Trophoblast cell (in vitro differentiated cells and primary cell): ENCODE data around the gene TNFAIP3.
"Not testable (repeated sequence)": the region's sequence is repeated elsewhere in the genome, so short reads cannot be mapped to it uniquely, and the experiment has no call there.

Experiments
- DNase-seq, 2 donors: peaks; one replicate each; pipeline ENCODE4 v3.0.0-alpha.2; 2016
- H2AFZ ChIP-seq: 2 replicates; pipeline ENCODE4 v1.6.1; 2013; ENCODE audit warnings: low read length, moderate library complexity, mild to moderate bottlenecking; ENCODE audit not compliant: insufficient read depth, poor library complexity
- H2AK5ac ChIP-seq: 2 replicates; pipeline ENCODE4 v1.6.1; 2013; ENCODE audit warnings: mild to moderate bottlenecking, low read length
- H2BK120ac ChIP-seq: 2 replicates; pipeline ENCODE4 v1.6.1; 2013; ENCODE audit warnings: low read length, mild to moderate bottlenecking, moderate library complexity; ENCODE audit not compliant: insufficient read depth, poor library complexity
- H2BK12ac ChIP-seq: 2 replicates; pipeline ENCODE4 v1.6.1; 2013; ENCODE audit warnings: mild to moderate bottlenecking, low read length, moderate library complexity
- H2BK5ac ChIP-seq: 2 replicates; pipeline ENCODE4 v1.6.1; 2013; ENCODE audit warnings: low read length, low read depth, moderate library complexity, mild to moderate bottlenecking; ENCODE audit not compliant: poor library complexity
- H3K14ac ChIP-seq: 2 replicates; pipeline ENCODE4 v1.6.1; 2013; ENCODE audit warnings: mild to moderate bottlenecking, low read length
- H3K18ac ChIP-seq: 2 replicates; pipeline ENCODE4 v1.6.1; 2013; ENCODE audit warnings: mild to moderate bottlenecking, low read length
- H3K23ac ChIP-seq: 2 replicates; pipeline ENCODE4 v1.6.1; 2013; ENCODE audit warnings: low read length
- H3K27ac ChIP-seq: 2 replicates; pipeline ENCODE4 v1.5.1; 2013; ENCODE audit warnings: low read depth, mild to moderate bottlenecking, inconsistent platforms, low read length, moderate library complexity
- H3K27me3 ChIP-seq: 2 replicates; pipeline ENCODE4 v1.6.1; 2013; ENCODE audit warnings: inconsistent platforms, mild to moderate bottlenecking, low read length, moderate library complexity; ENCODE audit not compliant: insufficient read depth
- H3K36me3 ChIP-seq, 2 experiments: 1 replicate in 1 of 2; 2 replicates in 1 of 2; pipeline ENCODE4 v1.6.1; 2013; ENCODE audit warnings: low read length in 2 of 2, mild to moderate bottlenecking in 2 of 2, moderate library complexity in 1 of 2; ENCODE audit not compliant: insufficient read depth in 2 of 2, control insufficient read depth in 1 of 2
- H3K4ac ChIP-seq: 2 replicates; pipeline ENCODE4 v1.6.1; 2013; ENCODE audit warnings: low read depth, mild to moderate bottlenecking, low read length, moderate library complexity
- H3K4me1 ChIP-seq, 2 experiments: 1 replicate in 1 of 2; 2 replicates in 1 of 2; pipeline ENCODE4 v1.6.1; 2013; ENCODE audit warnings: low read length in 2 of 2, mild to moderate bottlenecking in 2 of 2, moderate library complexity in 1 of 2; ENCODE audit not compliant: insufficient read depth in 2 of 2, control insufficient read depth in 1 of 2
- H3K4me2 ChIP-seq: 2 replicates; pipeline ENCODE4 v1.6.1; 2013; ENCODE audit warnings: inconsistent platforms, mild to moderate bottlenecking, low read length, moderate library complexity
- H3K4me3 ChIP-seq: 2 replicates; pipeline ENCODE4 v1.5.1; 2013; ENCODE audit warnings: mild to moderate bottlenecking, low read depth, low read length, inconsistent platforms
- H3K79me1 ChIP-seq: one replicate; pipeline ENCODE4 v1.6.1; 2013; ENCODE audit warnings: low read length
- H3K79me2 ChIP-seq: 2 replicates; pipeline ENCODE4 v1.6.1; 2013; ENCODE audit warnings: low read length, mild to moderate bottlenecking; ENCODE audit not compliant: control insufficient read depth, insufficient read depth, poor library complexity
- H3K9ac ChIP-seq: 2 replicates; pipeline ENCODE4 v1.6.1; 2013; ENCODE audit warnings: mild to moderate bottlenecking, low read length
- H3K9me3 ChIP-seq: 2 replicates; pipeline ENCODE4 v1.6.1; 2013; ENCODE audit warnings: low read depth, mild to moderate bottlenecking, control low read depth, inconsistent platforms, low read length; ENCODE audit not compliant: insufficient read depth
- H4K12ac ChIP-seq: 2 replicates; pipeline ENCODE4 v1.6.1; 2013; ENCODE audit warnings: low read depth, mild to moderate bottlenecking, low read length, moderate library complexity
- H4K8ac ChIP-seq: 2 replicates; pipeline ENCODE4 v1.6.1; 2013; ENCODE audit warnings: low read depth, mild to moderate bottlenecking, low read length, moderate library complexity
- H4K91ac ChIP-seq: one replicate; pipeline ENCODE4 v1.6.1; 2013; ENCODE audit warnings: low read depth, mild to moderate bottlenecking, low read length, moderate library complexity
- WGBS: extraction: QIAGEN DNeasy Blood & Tissue Kit; methylation state at CpG from one replicate; pipeline ENCODE4 v1.1.7; 2013; ENCODE audit warnings: missing lambda C conversion rate; ENCODE audit not compliant: insufficient read length, insufficient coverage; ENCODE audit errors: extremely low coverage; 5-methylcytosine and 5-hydroxymethylcytosine counted together

The TNFAIP3 gene

GRCh38 chr6:137844327-137844726 is 22.7 kb upstream of the TNFAIP3 start:
- not testable (repeated sequence) for H2BK12ac ChIP-seq, H3K79me2 ChIP-seq, H3K27me3 ChIP-seq, H3K14ac ChIP-seq, H3K4ac ChIP-seq, H3K4me3 ChIP-seq, DNase-seq, H2AK5ac ChIP-seq, H4K91ac ChIP-seq, H3K23ac ChIP-seq, H2BK120ac ChIP-seq, H3K18ac ChIP-seq, H3K9me3 ChIP-seq, H2BK5ac ChIP-seq, H3K36me3 ChIP-seq, H3K4me2 ChIP-seq, H4K12ac ChIP-seq, H3K9ac ChIP-seq, H3K4me1 ChIP-seq, H2AFZ ChIP-seq, H4K8ac ChIP-seq, H3K79me1 ChIP-seq, H3K27ac ChIP-seq
- no CpG with 5 or more reads among the region's 2 CpGs for WGBS

GRCh38 chr6:137844773-137845172 is 22.3 kb upstream of the TNFAIP3 start:
- H3K27me3 ChIP-seq, H3K4me1 ChIP-seq, H2AFZ ChIP-seq, H3K36me3 ChIP-seq, H4K8ac ChIP-seq, H3K4me3 ChIP-seq, H2BK120ac ChIP-seq, H4K91ac ChIP-seq, H3K4ac ChIP-seq, H3K18ac ChIP-seq, H3K23ac ChIP-seq, H3K79me1 ChIP-seq, H3K9ac ChIP-seq, H3K4me2 ChIP-seq, H2AK5ac ChIP-seq, H3K9me3 ChIP-seq, H3K79me2 ChIP-seq, H3K27ac ChIP-seq, H2BK12ac ChIP-seq, H3K14ac ChIP-seq, H4K12ac ChIP-seq: not testable (repeated sequence)
- peak overlapping the region; percentile 28 for H2BK5ac ChIP-seq
- peak; percentile 82 to 83 for DNase-seq
- no CpG with 5 or more reads among the region's 7 CpGs for WGBS

GRCh38 chr6:137845460-137845859 is 21.6 kb upstream of the TNFAIP3 start:
- H2BK5ac ChIP-seq, result no peak overlapping the region
- no CpG with 5 or more reads among the region's 6 CpGs for WGBS

GRCh38 chr6:137846274-137846673 is 20.8 kb upstream of the TNFAIP3 start:
- no peak overlapping the region for H3K23ac ChIP-seq
- H3K4me1 ChIP-seq, result peaks cover 2 to 3% of the 10 kb centered on the region in 2 experiments
- H3K18ac ChIP-seq, result no peak overlapping the region
- H3K14ac ChIP-seq, result no peak overlapping the region
- no peak overlapping the region for H2AFZ ChIP-seq
- H3K4ac ChIP-seq, result no peak overlapping the region
- no peaks in the 10 kb centered on the region for H3K36me3 ChIP-seq
- no peaks in the 10 kb centered on the region for H3K27me3 ChIP-seq
- H4K8ac ChIP-seq, result no peak overlapping the region
- no peak overlapping the region for H2BK5ac ChIP-seq
- no peak overlapping the region for H3K4me2 ChIP-seq
- no peak overlapping the region for H4K91ac ChIP-seq
- no peak overlapping the region for H2AK5ac ChIP-seq
- no peaks in the 10 kb centered on the region for H3K9me3 ChIP-seq
- H3K9ac ChIP-seq, result no peak overlapping the region
- H3K79me2 ChIP-seq, result no peaks in the 10 kb centered on the region
- no peak overlapping the region for H2BK120ac ChIP-seq
- H3K27ac ChIP-seq, result no peak overlapping the region
- H3K4me3 ChIP-seq, result no peak overlapping the region
- H3K79me1 ChIP-seq, result no peaks in the 10 kb centered on the region
- WGBS, result no CpG with 5 or more reads among the region's 6 CpGs
- no peak for DNase-seq
- H4K12ac ChIP-seq, result no peak overlapping the region
- no peak overlapping the region for H2BK12ac ChIP-seq

More at GRCh38 chr6:137845460-137845859, 21.6 kb upstream of the TNFAIP3 start:
- Histone ChIP-seq H3K9me3 (no peaks in the 10 kb centered on the region), H3K27me3 (no peaks in the 10 kb centered on the region), H3K79me1 (no peaks in the 10 kb centered on the region), H3K79me2 (no peaks in the 10 kb centered on the region), H3K36me3 (no peaks in the 10 kb centered on the region), H2BK120ac (no peak overlapping the region), H2AFZ (no peak overlapping the region), H3K9ac (no peak overlapping the region), H4K91ac (no peak overlapping the region), H3K4me1 (peaks cover 2 to 3% of the 10 kb centered on the region in 2 experiments), H4K12ac (no peak overlapping the region), H3K27ac (no peak overlapping the region), H3K14ac (no peak overlapping the region), H4K8ac (no peak overlapping the region), H3K4me2 (no peak overlapping the region), H3K4ac (no peak overlapping the region), H3K4me3 (no peak overlapping the region), H3K23ac (no peak overlapping the region), H2AK5ac (no peak overlapping the region), H2BK12ac (no peak overlapping the region), H3K18ac (no peak overlapping the region)
- DNase-seq, result peak in 1 of 2 donors; percentile 46
